GM19455 (cell line): ENCODE results near the gene TSPEAR.
"Not testable (repeated sequence)": the region's sequence is repeated elsewhere in the genome, so short reads cannot be mapped to it uniquely, and the experiment has no call there.

Source experiments
- ATAC-seq: cut with Tn5 transposase; IDR thresholded peaks from one replicate; pipeline ENCODE4 v1.9.1; 2021; ENCODE audit not compliant: unreplicated experiment

The TSPEAR gene

DNA sequence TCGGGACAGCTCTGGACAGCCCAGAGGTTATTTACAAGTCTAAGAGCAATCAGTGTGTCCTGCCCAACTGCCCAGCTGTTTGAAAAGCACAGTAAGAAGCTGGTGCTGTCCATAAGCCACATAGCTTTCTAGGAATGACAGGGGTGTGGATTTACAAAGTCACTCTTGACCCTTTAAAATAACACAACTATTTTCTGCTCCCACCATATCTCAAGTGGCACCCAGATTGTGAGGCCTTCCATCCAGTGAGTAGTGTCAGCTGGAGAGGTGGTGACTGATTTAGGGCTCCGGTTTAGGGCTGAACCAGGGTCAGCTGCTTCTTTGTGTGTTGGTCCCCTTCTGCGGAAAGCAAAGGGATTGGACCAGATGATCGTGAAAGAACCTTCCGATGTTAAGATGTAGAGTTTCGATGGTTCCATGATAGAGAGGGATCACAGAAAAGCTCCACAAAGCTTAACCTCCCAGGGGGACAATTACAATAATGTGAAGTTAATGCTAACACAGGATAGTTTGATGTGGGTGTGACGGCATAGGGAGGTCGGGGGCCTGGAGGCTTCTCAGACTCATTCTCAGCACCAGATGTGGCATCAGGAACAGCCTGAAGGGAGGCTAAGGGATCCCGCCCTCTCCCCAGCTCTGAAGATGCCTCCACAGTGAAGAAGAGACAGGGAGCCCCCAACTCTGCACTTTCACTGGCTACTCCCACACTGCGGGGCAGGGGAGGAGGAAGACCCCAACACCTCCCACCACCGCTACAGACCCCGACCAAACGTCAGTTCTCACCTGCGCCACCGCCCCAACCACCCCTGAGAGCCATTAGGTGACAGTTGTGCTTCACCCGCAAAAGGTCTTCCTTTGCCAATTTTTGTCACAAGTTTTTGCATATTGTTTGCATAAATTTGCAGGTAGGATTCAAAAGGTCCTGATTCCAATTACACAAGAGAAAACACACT is 215.5 kb downstream of the TSPEAR start:
- no peak for ATAC-seq

DNA sequence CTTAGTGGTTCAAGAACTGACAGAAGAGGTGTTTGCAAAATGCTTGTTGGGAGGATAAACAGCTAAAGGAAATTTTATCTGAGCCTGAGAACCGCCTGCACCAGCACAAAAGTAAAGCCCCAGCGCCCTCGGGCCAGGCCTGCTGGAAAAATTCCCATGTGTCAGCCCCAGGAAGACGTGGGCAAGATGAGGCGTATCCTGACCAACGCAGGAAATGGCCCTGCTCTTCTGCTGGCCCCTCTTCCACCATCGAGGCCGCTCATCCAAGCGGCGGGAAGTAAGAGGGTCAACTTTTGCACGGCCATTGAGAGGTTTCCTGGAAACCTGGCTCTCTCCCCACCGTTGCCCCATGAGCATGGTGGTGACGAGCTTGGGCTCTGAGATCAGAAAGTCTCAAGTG is 216.4 kb downstream of the TSPEAR start:
- no peak for ATAC-seq

DNA sequence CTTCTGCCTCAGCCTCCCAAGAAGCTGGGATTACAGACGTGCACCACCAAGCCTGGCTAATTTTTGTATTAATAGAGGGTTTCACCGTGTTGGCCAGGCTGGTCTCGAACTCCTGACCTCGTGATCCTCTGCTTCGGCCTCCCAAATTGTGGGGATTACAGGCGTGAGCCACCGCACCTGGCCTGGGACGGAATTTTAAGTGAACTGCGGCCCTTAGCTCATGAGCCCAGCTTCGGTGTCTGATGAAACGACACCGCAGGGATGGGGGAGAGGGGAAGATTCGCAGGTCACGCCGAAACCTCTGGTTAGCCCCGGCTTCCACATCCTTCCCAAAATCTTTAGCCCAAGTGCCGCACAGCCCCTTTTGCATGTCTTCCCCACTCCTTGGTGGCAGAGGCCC is 217.0 kb downstream of the TSPEAR start:
- no peak for ATAC-seq

DNA sequence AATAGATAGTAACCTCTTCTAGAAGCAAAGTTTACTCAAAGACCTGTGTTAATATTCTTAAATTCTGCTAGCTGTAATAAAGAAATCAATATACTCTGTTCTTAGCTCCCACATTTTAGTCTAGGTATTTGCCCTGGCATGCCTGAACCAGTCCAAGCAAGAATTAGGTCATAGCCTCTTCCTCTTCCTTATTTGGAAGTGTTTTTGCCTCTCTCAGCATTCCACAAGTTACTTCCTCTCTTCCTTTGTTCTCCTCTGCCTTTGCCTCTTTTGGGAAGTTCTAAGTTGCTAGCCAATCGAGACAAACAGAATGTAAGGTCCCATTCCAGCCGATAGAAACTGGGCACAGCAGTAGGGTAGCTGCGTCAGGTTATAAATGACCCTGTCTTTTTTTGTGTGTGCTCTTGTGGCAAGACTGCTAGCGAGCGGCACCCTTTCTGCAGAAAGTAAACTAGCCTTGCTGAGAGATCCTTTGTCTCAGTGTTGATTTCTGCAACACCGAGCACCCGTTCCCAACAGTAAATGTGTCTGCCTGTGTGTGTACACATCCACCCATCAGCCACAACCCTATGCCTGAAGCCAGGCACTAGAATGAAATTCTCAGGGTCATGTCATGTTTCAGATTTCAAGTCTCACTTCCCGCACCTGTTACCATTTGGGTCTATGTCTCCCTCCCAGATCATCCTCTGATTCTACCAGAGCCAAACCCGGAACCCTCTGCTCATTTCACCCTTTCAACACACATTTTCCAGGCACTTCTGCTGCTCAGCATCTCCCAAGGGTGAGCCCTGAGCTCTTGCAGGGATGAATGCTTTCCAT is 218.6 kb downstream of the TSPEAR start:
- no peak for ATAC-seq

DNA sequence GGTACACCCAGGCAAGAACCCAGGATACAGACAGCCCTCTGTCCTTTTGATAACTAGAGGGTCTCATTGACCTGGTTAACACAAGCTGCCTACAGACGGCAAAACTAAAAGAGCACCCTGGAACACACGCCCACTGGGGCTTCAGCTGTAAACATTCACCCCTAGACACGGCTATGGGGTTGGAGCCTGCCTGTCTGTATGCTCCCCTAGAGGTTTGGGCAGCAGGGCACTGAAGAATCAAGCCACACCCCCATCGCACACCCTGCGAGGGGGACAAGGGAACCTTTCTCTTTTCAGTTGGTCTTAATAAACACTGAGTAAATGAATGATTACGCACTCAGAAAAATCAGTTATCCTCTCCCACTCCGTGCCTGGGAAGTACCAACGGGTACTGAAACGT is 220.6 kb downstream of the TSPEAR start:
- ATAC-seq, result no peak

DNA sequence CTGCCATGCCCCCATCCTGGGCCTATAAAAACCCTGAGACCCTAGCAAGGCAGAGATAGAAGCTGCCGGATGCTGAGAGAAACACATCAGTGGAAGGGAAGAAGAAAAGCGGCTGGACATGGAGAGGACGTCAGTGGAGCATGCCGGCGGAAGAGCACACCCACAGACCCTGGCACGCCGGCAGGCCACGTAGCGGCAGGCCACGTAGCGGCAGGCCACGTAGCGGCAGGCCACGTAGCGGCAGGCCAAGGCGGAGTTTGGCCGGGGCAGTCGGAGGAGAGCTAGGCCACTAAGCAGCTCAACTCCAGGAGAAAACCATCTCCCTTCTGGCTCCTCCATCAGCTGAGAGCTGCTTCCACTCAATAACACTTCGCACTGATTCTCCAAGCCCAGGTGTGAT is 221.0 kb downstream of the TSPEAR start:
- no peak for ATAC-seq

DNA sequence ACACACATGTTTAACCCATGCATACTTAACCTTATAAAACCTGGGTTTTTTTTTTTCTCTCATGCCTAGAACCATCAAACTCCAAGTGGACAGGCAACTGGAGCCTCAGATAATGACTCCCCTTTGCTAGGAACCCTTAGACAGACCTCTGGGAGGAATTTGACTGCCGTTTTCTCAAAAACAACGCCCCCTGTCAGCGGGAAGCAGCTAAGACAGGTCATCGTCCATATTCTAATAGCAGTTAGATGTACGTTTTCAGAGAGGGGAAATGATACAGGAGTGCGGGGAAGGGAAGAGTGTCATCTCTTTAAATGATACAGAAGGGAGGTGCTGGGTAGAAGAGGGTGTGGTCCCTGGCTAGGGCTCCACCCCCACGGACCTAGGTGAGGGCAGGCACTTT is 221.4 kb downstream of the TSPEAR start:
- no peak for ATAC-seq

DNA sequence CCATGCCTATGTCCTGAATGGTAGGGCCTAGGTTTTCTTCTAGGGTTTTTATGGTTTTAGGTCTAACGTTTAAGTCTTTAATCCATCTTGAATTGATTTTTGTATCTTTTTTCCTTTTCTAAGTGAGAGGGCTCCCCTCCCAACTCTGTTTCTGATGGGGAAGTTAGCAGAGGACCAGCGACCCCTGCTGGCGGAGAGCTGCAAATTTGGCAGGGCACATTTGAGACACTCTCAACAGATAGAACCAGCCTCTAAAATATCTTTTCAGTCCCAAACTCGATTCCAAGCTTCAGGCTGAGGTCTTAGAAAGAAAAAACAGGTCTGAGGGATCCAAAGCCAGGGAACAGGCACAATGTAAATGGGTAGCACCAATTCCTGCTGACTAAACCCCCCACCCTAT is 223.5 kb downstream of the TSPEAR start:
- no peak for ATAC-seq

DNA sequence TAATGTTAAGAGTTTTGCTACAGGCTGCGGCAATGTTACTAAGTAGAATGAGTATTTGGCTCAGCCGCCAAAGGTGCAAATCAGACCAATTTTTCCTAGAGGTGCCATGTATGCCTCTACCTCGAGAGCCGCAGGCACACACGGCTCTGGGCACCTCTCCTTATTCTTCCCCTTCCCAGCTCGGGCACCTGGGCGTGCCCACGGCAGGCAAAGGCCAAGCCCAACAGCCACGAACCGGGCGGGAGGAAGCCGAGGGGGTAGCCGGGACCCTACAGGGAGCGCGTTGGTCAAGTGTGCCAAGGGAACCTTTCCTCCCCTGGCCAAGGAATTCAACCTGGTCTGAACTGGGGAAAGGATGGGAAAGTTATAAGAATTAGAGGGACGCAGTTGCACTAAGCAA is 225.1 kb downstream of the TSPEAR start:
- no peak for ATAC-seq

DNA sequence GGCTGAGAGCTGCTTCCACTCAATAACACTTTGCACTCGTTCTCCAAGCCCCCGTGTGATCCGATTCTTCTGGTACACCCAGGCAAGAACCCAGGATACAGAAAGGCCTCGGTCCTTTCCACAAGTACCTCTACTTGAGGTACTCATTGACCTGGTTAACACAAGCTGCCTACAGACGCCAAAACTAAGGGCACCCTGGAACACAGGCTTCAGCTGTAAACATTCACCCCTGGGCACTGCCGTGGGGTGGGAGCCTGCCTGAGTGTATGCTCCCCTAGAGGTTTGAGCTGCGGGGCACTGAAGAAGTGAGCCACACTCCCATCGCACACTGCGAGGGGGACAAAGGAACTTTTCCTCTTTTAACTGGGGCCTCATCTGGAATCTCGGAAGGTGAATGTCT is 225.6 kb downstream of the TSPEAR start:
- ATAC-seq, result no peak

DNA sequence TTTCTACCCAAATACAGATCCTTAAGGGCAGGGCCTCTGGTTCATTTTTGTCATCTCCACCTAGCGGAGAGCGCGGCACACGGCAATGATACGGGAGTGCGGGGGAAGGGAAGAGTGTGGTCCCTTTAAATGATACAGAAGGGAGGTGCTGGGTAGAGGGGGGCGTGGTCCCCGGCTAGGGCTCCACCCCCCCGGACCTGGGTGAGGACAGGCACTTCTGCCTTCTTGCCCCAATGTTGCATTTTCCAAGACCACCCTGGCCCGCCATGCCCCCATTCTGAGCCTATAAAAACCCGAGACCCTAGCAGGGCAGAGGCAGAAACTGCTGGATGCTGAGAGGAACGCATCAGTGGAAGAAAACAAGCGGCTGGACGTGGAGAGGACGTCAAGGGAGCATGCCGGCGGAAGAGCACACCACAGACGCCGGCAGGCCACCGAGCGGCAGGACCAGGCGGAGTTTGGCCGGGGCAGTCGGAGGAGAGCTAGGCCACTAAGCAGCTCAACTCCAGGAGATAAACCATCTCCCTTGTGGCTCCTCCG is 226.0 kb downstream of the TSPEAR start:
- no peak for ATAC-seq

DNA sequence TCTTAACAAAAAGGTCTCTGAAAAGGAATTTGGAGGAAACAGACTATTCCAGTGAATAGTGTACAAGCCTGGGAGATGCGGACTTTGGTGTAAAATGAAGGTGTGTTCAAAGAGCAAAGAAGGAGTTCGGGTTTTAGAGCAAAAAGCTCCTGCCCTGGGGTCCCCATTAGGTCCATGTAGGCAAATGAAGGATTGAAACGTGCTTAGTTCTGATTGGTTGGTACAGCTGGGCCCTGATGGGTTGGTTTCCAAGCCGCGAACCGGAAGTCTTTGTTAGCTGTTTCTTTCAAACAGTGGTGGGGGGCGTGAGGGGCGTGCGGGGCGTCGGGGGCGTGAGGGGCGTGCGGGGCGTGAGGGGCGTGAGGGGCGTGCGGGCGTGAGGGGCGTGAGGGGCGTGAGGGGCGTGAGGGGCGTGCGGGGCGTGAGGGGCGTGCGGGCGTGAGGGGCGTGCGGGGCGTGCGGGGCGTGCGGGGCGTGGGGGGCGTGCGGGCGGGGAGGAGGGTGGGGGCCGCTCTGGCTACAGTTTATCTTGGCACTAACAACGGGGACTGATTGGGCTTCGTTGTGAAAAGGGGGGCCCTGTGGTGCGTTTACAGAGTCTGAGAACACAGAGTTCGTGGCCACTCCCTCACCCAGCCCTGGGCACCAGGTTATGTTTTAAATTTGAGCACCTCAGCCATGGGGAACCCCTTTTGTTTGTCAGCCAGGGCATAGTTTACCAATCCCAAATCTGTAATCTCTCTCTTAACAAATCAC is 226.7 kb downstream of the TSPEAR start:
- ATAC-seq, result no peak

DNA sequence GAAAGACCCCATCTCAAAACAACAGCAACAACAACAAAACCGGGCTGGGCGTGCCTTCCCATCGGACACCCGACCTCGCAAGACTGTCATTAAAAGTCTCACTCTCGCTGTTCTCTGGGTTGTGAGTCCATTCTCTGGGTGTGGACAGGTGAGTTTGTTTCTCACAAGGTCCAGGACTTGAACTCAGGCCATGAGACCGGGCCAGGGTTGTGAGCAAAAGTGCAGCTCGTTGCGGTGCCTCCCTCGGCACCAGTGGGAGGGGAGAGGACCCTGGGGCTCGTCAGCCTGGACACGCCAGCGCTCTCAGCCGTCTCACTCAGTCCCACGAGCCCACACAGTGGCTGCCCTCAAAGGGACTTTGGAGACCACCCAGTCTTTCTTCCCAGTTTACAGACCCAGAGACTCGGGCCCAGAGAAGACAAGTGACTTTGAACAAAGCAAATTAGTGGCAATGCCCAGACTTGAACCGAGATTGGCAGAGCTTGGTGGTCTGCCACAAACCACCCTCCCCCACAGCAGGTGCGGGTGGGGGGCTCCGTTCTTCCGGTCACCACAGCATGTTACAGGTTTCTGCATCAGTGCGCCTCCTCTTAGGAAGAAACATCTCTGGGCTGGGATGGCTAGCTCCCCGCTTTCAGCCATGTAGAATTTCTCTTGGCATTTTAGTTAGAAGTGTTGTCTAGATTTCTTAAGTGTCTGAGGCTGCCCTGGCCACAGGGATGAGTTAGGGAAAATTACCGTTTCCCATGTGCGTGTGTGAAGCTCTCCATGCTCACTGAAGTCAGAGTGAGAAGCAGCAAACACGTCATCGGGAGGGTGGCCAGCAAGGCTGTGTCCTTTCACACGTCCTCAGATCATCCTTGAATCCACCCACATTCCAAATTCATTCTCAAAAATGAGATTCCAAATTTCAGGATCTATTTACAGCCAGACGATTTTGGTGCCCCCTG is 227.8 kb downstream of the TSPEAR start:
- no peak for ATAC-seq

DNA sequence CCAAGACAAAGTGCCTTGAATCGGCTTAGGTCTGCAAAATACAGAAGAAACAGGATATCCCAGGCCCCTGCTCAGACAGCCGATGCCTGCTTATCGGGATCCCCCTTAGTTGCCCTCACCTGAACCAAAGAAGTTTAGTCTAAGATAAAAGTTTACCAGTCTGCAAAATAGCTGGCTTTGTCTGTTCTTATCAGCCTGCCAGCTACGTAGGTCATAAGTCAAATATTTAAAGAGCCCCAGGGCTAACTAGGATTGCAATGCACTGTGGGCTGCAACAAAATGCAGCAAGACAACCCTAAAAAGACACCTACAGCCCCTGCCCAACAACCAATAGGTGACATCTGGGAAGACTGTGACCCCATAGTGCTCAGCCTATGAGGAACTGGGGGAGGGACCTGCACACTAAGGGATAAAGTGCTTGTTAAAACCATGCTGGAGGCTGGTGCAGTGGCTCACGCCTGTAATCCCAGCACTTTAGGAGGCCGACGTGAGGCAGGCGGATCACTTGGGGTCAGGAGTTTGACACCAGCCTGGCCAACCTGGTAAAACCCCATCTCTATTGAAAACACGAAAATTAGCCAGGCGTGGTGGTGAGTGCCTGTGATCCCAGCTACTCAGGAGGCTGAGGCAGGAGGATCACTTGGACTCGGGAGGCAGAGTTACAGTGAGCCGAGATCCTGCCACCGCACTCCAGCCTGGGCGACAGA is 228.6 kb downstream of the TSPEAR start:
- ATAC-seq, result no peak

DNA sequence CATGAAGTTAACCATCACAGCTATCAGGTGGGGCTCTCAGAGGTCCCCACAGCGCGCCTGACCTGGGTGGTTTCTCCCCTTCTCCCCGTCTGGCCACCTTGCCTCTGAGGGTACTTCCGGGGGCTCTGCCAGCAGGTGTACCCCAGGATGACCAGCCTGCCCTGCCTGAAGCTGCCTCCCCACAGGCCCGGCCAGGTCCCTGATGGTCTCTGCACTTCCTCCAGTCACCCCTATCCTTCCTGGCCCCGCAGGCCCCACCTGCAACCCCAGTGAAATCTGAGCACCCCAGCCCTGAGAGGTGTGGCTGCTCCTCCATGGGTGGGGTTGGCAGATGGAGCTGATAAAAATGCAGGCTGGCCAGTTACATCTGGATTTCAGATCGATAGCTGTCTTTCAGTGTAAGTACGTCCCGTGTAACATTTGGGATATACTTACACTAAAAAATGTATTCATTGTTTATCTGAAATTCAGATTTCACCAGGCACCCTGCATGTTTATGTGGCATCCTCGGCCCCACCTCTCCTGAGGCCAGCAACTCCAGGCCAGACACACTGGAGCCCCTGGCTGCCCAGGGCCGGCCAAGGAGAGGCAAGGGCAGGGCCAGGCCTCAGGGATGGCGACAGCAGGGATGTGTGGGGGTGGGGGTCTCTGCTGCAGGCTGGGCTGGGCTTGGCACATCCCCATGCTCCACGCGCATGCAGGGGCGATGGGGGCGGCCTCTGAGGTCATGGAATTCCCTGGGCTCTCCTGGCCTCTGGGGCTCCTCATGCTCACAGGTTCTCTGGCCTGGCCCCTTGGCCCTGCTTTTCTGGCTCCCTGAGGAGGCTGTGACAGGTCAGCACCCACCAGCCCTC is 230.9 kb downstream of the TSPEAR start:
- ATAC-seq, result no peak

DNA sequence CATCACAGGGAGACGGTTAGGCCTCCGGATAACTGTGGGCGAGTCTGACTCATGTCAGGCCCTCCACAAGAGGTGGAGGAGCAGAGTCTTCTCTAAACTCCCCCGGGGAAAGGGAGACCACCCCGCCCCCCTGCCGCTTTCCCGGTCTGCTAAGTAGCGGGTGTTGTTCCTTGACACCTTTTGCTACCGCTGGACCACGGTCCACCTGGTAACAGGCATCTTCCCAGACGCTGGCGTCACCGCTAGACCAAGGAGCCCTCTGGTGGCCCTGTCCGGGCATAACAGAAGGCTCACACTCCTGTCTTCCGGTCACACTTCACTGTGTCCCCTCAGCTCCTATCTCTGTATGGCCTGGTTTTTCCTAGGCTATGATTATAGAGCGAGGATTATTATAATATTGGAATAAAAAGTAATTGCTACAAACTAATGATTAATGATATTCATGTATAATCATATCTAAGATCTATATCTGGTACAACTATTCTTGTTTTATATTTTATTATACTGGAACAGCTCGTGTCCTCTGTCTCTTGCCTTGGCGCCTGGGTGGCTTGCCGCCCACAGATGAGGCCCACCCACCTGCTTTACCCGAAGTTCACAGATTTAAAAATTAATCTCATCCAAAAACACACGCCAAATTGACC is 231.7 kb downstream of the TSPEAR start:
- not testable (repeated sequence) for ATAC-seq

DNA sequence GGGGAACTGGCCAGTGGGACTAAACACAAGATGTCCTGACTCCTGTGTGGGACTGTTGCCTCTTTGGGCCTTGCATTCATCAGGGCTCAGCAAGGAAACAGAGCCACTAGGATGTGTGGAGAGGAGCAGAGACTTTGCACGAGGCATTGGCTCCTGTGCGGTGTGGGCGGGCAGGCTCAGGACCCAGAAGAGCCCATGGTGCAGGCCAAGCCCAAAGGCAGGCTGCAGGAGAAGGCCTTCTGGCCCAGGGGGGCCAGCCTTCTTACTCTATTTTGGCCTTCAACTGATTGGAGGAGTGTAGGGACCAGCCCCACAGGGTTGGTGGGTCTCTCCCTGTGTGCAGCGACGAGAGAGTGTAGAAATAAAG is 232.6 kb downstream of the TSPEAR start:
- no peak for ATAC-seq
